Measurements from ENCODE around the gene INPP5D.
"Not testable (repeated sequence)": the region's sequence is repeated elsewhere in the genome, so short reads cannot be mapped to it uniquely, and the experiment has no call there.

INPP5D gene

DNA sequence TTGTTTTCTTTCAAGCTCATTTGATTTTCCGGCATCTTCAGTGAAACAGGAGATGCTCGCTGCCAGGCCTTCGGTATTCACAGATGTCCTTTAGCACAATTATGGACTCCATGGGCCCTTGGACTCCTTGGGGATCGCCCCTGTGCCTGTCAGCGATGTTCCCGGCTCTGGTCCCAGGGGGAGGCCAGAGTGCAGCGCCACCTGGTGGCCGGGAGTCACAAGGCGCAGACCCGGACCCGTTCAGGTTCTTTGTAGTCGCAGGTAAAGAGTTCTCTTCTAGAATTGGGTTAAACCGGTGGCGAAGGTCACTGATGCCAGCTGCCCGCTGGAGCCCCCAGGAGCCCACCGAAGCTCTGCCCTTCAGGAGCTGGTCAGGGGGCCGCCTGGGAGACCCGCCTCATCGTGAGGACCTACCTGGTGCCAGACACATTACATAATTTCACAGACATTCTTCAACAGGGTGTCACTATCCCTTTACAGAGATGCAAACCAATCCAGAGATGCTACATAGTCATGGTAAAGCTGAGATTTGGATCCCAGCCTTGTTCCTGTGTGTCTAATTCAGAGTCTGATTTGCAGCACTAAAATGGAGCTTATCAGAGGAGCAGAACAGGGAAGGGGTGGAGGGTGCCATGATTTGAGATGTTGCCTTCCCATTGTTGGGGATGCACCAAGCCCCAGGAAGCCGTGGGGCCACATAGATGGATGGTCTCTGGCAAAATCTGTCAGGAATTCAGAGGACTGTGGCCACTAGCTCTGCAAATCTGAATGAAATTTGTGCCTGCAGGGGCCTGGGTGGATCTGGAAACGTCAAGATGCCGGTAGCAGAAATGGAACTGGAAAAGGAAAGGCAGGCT, 6.0 kb upstream of the INPP5D start:
- DNase-seq (ENCODE audit: low read depth), result peak; percentile 55

DNA sequence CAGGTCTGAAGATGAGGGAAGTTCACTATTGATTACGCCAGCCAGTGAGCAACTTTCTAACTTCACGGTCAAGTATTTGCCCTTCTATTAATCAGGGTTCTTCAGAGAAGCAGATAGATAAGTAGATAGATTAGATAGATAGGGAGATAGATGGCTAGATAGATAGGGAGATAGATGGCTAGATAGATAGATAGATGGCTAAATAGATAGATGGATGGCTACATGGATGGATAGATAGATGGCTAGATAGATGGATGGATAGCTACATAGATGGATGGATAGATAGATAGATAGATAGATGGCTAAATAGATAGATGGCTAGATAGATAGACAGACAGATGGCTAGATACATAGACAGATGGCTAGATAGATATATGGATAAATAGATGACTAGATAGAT, 4.8 kb upstream of the INPP5D start:
- no peak for DNase-seq (ENCODE audit: low read depth)

DNA sequence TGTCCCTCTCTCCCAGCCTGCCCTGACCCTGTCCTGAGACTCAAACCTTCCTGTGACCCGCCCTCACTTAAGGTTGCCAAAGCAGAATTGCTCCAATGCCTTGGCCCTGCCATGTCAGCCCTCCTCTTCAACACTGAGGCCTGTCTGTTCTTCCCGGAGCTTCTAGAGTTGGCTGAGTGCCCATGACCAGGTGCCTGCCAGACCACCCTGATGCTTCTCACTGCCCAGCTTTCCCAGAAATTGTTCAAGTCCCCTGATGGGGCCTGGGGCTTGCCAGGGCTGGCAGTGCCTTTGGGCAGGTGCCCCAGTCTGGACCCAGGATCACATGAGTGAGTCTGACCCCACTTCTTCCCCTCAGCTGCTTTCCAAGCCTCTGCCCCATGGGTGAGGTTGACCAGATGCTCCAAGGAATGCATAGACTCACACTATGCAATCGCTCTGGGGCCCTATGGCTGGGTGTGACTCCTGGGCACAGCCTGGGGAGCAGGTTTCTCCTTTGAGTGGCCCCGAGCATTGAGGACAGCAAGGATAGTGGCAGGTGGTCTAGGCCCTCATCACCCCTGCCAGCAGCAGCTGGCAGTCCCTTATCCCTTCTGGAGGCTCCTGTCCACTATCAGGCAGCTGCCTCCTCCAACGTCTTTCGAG, 3.1 kb upstream of the INPP5D start:
- DNase-seq (ENCODE audit: low read depth), result no peak

DNA sequence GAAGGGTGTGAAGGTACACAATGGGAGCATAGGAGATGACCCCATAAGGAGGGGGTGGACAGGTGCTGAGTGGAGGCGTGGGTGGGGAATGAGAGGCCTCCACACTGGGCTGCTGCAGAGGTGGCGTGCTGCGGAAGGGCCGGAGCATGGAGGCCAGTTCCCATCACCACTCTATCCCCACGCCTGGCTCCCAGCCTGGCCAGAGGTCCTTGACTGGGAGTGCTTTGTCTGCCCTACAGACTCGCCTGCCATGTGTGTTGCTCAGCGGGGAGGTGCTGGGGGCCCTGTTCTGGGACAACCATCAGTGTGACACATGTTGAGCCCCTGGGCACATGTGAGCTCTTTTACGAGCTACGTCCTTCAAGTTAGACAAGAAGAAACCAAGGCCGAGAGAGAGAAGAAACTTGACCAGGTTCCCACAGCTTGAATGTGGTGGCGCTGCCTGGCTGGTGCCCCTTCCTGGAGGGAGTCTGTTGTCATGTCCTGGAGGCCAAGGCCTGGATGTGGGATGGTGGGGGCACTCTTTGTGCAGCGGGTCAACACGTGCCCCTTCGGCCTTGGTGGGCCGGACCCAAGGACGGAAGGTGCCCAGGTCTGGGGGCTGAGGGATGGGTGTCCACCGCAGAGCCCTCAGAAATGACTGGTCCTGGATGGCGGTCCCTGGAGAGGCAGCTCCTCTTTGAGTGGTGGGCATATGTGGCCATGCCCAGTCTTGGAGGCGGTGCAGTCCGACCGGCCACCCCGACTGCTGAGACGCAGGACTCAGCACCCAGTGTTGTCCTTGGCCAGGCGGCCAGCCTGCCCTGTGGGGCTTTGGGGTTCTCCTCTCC, 1.2 kb upstream of the INPP5D start:
- DNase-seq (ENCODE audit: low read depth), result no peak

DNA sequence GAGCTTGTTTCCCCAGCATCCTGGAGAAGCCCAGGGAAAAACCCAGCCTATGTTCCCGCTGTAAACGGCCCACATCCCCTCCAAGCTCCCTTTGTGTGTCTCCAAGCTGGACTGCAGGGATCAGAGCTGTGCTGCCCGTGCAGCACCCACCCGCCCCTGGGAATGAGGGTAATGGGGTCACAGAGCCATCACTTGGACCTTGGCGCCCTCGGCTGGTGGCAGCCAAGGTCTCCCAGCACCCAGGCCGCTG, 670 bp upstream of the INPP5D start:
- no peak for DNase-seq (ENCODE audit: low read depth)

DNA sequence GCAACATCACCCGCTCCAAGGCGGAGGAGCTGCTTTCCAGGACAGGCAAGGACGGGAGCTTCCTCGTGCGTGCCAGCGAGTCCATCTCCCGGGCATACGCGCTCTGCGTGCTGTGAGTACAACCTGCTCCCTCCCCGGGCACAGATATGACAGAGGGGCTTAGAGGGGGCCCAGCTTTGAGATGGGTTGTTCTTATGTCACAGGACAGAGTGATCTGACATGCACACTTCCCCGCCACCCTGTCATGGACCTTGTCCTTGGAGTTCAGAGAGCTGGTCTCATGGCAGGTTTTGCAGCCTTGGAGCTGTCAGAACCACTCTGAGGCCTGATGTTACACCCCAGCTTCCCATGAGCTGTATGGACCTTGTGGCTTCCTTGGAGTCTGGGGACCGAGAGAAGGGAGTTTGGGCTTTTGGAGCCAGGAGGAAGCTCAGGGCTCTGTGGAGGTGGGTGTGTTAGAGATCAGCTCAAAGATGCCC, 398 bp downstream of the INPP5D start:
- DNase-seq (ENCODE audit: low read depth), result no peak

DNA sequence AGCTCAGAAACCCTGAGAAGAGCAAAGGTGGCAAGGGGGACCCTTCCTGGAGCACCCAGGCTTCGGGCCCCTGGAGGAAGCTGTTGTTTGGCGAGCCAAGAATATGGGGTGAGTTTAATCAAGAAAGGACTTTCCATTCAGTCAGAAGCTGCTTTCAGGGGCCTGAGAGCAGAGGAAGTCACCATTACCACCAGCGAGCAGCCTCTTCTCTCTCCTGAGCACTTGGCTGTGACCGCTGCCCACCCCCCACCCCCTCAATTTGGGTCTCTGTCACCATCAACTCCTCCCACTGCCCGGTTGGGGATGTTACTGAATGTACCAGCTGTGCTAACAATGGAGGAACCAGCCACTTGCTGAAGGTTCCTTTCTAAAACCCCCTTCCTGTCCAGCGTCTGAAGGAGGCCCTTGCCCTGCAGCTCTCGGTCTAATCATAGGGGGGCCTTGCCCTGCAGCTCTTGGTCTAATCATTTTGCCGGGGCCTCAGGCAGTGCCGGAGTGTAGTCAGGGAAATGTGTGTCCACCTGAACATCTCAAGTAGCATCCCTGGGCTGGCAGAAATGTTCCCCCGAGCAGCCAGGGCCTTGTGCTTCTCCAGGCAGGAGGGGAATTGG, 943 bp downstream of the INPP5D start:
- no peak for DNase-seq (ENCODE audit: low read depth)

DNA sequence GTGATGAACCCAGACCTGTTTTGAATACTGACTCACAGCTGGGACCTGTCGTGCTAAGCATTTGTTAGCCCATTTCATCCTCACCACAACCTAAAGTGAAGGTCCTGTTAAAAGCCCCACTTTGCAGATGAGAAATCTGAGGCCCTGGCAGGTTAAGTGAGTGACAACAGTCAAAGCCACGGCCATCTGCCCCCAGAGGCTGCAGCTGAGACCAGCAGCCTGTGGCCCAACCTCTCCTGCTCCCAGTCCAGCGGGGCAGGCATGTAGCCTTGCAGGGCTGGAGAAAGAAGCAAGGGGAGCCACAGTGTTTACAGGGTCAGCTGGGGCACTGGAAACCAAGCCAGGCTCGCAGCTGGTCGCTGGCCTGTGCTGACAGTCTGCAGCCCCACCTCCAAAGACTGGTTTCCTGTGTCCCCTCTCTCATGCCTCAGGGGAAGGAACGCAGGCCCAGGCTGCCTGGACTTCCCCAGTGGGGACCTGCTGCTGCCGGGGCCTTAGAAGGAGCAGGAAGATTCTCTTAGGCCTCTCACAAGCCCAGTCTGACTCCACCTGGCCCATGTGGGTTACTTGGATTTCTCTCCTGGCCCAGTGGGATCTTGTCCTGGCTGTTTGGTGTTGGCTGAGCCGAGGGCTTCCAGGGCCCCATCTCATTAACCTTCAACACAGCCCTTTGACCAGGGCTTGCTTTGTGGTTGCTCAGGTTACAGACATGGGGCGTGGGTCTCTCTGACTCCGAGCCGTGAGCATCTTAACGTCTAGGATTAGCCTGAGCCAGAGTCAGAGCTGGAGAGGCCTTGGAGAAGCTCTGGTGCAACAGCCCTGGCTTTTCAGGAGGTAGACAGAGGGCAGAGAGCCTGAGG, 1.7 kb downstream of the INPP5D start:
- no peak for DNase-seq (ENCODE audit: low read depth)

DNA sequence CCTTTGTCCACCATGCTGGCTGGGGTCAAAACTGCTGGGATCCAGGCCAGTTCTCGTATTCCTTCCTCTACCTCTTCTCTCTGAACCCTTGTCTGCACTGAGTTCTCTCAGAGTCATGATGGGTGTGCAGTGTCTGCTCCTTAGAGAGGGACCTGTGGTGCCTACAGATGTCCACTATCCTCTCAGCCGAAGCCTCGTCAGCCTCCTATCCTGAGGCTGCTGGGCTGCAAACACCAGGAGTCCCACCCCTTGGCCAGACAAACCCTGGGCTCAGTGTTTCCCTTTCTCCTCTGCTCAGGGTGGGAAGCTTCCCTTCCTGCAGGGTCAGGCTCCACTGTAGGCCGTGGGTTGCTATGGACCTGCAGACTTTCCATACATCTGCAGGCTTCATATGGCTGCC, 2.3 kb downstream of the INPP5D start:
- no peak for DNase-seq (ENCODE audit: low read depth)

DNA sequence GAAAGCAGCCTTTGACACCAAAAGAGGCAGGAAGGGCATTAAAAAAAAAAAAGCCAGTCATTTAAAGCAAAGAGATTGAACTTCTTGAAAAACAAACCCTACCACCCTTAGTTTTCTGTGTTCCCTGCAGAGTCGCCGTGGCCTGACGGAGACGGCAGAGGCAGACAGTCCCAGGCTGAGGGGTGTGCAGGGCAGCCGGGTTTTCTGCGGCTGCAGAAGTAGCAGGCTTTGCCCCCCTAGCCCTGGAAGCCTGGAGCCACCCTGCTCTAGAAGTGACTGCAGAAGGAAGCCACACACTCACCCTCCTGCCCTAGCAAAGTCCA, 2.8 kb downstream of the INPP5D start:
- DNase-seq (ENCODE audit: low read depth), result no peak

DNA sequence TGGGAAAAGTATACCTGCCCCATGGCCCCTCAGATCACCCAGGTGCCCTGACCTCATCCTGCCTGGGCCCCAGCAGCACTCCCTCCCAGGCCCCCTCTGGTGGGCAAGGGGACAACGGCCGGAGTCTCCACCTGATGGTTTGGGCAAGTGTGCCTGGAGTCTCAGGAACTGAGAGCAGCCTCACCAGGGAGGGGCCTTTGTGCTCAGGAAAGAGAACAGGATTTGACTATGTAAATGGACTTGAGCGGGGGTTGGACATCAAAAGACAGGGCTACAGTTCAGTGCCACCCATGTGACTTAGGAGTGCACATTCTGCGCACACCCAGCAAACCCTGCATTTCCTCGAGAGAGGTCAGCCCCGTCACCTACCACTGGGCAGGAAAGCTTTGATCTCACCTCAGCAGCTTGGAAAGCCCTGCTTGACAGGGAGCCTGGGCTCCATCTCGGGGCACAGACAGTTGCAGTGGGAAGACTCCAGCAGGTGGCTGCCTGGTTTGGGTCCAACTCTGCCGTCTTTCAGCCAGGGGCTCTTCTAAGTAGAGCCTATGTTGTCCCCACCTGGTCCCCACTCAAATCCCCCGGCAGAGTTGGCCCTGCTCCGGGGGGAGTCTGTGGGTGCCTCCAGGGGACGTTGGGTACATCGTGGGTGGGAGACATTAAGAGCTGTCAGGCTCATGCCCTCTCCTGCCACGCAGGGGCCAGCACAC, 3.3 kb downstream of the INPP5D start:
- no peak for DNase-seq (ENCODE audit: low read depth)

DNA sequence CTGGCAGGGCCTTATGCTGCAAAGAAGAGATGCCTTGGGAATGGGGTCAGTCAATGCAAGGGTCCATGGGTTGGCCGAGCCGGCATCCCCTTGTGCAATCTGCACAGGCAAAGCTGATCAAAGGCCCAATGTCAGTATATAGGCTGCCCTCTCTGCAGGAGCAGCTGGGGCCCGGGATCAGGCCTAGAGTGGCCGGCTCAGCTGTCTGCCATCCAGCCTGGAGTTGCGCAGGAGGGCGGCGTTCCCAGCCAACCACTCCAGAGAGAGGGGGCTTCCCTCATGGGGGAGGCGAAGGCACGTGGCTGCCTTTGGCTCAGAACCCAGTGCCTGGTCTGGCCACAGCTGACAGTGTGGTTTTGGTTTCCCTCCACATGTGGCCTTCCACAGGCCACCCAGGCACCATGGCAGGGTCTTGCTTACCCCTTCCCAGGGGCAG, 3.9 kb downstream of the INPP5D start:
- no peak for DNase-seq (ENCODE audit: low read depth)

DNA sequence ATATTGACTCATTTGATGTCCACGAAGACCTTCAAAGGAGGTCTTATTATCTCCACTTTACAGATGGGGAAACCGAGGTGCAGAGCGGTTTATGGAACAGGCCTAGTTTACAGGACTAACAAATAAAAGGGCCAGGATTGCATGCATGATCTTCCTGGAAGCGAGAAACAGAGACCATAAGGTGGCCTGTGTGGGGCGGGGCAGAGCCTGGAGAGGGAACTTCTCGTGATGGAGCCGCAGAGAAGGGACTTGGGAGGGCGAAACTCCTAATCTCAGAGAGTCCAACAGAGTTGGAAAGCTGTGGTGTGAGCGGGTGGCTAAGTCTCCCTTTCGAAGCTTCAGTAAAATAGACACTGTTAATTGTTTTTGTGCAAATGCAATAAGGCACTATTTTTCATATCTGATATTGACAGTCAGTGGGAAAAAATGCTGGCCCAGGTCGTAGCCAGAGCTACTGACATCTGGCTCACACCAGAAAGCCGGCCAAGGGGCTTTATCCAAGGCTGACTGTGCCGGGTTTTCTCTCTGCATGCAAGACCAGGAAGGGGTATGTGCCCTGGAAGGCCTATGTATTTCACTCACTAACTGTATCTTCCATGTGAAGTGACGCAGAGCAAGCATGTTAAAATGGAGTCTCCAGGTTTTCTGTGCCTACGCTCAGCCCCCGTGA, 4.5 kb downstream of the INPP5D start:
- DNase-seq (ENCODE audit: low read depth), result no peak

DNA sequence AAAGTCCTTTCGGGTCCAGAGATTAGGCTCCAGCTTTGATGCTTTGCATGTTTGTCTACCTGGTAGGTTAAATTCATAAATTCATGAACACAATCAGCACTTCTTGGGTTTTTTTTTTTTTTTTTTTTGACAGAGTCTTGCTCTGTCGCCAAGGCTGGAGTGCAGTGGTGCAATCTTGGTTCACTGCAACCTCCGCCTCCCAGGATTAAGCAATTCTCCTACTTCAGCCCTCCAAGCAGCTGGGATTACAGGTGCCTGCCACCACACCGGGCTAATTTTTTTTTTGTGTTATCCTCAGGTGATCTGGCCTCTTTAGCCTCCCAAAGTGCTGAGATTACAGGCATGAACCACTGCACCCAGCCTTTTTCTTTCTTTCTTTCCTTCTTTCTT, 5.1 kb downstream of the INPP5D start:
- DNase-seq (ENCODE audit: low read depth), result not testable (repeated sequence)

DNA sequence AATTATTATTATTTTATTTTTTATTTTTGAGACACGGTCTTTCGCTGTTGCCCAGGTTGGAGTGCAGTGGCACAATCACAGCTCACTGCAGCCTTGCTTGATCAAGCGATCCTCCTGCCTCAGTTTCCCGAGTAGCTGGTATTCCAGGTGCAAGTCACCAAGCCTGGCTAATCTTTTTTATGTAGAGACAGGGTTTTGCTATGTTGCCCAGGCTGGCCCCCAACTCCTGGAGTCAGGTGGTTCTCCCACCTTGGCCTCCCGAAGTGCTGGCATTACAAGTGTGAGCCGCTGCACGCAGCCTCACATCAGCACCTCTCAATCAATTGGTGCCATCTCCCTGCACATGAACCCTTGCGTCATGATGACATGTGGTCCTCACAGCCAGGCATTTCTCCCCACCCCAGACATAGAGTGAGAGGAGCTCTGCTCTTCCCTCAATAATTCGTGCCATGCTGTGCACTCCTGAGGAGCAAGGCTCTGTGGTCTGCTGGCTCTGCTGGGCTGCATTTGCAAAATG, 5.9 kb downstream of the INPP5D start:
- no peak for DNase-seq (ENCODE audit: low read depth)

DNA sequence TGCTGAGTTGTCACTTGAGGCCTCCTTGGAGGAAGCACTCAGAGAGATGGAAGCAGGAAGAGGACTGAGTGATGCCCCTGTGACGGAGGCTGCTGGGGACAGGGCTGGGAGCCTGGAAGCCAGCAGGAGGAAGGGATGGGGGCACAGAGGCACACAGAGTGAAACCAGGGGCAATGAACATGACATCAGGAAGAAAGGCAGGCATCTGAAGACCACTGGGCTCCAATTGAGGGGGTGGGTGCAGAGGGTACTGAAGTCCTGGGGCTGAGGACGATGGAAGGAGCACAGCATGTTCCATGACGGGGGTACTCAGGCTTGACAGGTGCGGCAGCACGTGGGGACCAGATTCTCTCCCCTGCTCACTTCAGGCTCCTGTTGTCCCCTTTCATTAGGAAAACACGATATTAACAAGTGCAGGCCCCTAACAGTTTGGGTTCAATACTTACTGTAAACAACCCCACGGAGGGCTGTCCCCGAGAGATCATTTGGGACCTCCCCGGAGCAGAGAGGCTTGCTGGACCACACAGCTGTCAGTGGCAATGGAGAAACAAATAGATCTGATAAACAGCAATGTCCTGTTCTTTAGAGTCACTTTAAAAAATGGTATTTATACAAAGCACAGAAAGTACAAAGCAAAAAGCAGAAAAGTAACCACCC, 8.7 kb downstream of the INPP5D start:
- no peak for DNase-seq (ENCODE audit: low read depth)

DNA sequence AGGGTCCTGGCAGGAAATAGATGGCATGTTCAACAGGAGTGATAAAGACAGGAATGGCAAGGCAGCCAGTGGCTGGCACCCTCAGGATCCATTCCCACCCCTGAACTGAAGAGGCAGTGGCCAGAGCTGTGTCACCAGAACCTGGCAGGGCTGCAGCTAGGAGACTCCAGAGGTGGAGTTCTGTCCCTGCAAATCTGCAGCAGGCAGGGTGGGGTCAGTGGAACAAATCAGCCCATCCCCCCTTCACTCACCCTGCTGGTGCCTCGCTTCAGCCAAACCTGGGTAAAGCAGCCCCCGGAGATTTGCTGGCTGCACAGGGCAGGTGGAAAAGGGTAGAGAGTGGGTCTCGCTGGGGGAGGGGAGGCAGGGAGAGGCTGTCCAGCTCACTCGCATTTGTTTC, 12.7 kb downstream of the INPP5D start:
- DNase-seq (ENCODE audit: low read depth), result no peak

DNA sequence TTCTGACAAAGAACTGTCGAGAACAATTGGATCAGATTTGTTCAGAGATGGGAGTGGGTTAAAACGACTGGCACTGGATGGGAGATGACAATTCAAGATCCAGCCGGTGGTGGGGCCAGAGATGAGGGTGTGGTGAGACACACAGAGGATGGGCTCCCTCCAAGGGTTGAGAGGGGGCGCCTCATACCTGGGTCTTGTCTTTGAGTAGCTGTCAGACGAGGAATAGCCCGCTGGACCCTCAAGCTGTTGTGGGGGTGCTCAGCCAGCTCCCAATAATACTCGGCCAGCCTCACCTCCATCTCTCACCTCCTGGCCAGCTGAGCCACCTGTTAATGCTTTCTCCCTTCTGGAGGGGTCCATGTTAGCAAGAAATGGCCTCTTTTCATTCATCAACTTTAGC, 14.0 kb downstream of the INPP5D start:
- no peak for DNase-seq (ENCODE audit: low read depth)

DNA sequence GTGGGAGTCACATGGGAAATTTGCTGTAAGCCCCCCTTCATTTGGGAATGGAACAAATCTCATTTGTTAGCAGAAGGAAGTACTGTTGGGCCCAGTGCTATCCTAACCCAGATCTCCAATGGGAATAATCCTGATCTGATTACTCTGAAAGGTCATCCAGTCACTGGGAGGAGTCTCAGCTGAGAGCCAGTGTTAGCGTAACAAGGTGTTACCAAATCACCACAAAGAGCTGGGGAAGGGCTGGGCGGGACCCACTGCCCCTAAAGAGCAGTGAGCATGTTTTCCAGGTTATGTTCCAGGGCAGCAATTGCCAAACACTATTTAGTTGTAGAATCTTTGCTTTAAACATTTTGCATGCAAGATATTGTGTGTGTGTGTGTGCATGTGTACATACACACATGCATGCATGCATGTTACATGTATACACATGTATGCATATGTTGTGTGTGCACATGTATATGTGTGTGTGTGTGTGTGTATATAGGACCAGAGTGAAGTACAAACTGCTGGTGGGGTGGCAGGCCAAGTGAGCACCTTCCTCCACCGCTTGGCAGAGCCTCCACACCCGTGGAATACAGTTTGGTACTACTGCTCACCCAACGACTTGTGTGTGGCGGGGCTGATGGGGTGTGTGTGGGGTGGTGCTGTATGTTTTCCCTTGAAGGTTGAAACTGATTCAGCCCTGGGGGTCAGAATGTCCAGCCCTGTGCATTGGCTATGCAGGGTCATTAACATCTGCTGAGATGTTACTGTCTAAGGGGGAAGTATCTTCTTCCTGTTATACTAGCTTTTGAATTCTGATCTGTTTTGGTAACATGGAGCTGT, 15.2 kb downstream of the INPP5D start:
- DNase-seq (ENCODE audit: low read depth), result no peak

Measured in T follicular helper cell (primary cell).